GM19328 (cell line): ENCODE data around the gene DCLK1.

Experiments
- ATAC-seq: cut with Tn5 transposase; IDR thresholded peaks from one replicate; pipeline ENCODE4 v1.9.1; 2021; ENCODE audit warnings: mild to moderate bottlenecking, moderate library complexity; ENCODE audit not compliant: unreplicated experiment

The DCLK1 gene

DNA sequence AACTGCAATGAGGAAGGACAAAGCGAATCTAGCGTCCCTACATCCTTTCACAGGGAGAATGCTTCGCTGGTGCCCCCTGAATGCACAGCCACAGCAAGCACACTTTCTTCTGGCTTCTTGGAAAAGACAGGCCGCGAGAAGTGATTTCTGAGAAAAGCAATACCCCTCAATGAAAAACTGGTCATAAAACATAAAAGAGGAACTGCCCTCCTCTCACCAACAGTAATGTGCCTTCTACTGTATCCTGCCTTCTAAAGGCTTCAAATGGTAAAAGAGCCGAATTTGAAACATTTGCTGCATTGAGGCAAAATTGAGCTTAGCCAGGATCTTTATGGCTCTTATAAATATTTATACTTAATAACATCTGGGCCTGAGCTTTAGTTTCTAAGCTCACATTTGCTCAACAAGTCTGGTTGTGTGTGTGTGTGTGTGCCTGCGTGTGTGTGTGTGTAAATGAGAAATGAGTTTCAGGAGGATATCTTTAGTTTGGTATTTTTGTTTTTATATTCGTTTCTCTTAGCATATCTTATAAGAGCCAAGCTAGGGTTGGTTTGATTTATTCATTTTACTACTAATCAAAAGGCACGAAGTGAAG is 408.6 kb downstream of the DCLK1 start:
- ATAC-seq, result no peak

DNA sequence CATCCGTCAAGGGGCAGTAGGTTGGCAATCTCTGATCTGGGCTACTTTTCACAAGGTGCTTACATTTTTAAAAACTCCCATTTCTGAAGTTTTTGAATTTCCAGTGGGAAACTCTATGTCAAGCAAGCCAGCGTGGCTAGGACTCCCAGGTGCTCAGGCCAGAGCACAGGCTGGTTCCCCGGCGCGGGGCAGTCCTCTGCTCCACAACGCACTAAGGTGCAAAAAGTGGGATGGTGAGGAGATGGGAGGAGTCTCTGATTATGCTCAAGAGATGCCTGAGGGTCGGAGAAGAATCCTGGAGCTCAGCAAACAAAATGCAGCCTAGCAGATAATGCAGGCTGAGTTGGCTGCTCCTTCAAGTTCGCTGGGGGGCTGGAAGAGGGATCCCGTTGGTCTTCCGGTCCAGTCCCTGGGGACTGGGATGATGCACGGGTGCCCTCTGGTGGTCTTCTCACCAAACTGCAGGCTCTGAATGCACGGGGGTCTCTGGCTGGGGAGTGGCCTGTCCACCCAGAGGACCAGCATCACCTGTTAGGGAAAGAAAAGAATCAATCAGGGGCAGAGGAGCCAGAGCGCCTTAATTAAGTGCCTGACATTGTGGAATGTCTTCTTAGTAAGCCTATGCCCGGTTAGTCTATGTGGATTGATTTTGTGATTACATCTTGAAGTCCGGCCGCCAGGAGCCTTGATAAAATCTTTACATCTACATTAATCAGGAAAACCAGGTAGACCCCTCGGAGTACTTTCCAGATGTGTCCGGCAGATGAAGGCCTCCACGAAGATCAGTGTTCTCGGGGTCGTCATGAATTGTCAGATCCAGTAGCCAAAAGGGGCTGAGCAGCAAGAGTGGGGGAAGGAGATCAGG is 410.3 kb downstream of the DCLK1 start:
- ATAC-seq, result no peak

DNA sequence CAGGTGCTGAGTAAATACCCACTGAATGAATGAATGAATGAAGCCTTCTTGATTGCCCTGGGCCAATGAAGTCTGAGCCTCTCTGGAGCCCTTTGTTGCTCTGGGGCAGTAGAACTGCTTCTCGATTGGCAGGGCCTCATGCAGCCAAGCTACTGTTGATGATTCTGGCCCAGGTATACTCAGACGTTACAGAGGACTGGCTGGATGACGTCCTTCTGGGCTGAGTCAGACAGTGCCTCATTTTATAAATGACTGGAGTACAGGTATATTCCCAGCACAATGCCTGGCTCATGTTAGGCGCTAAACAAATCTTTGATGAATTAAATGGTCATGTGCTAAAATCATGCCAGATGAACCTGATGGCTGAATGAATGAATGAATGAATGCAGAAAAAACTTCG is 410.9 kb downstream of the DCLK1 start:
- no peak for ATAC-seq
